Cardiac septum (tissue), 1 donor: ENCODE measurements around the gene TCERG1. TPM values are rescaled to one million over a fixed set of nuclear protein-coding genes. Genes with fewer than 3 reads are reported as not detected.

Source experiments
- DNase-seq: peaks from one replicate; pipeline ENCODE4 v3.0.0-alpha.2; 2020; ENCODE audit warnings: low spot score
- intact Hi-C: fragments of 100-400 bp; cut with DNase I; formaldehyde crosslinking; loops from one replicate; pipeline ENCODE4 v1.14.0; 2022
- total RNA-seq: library from RNA; stranded (reverse); fragmentation: NEBNext Ultra II Directional; extraction: Animal tissue kit (Norgen Biotek cat#: 25700); gene quantifications from one replicate; pipeline ENCODE4 v1.2.1, GENCODE V29; 2021
- donor health status: DM: no; HTN: no; CAD: no.

TCERG1 gene
- total RNA-seq, 1 donor from 2014 or later, result 33.2 TPM

DNA sequence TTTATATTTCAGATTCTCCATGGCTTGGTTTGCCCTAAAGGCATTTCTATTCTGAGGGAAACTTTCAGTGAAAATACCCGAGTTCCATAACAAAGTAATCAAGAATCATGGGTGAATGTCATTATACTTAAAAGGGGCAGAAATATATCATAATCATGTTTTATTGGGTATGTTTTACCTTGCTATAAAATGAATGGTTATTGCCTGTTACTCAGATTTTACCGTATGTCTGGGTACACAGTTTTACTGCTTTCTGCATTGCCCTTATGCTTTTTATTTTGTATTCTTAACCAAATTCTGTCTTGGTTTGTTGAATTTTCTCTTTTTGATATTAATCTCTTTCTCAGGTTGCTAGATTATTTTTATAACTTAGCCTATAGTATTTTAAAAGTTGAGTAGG, 66.3 kb downstream of the TCERG1 start:
- intact Hi-C loops, result no loop called here
- no peak for DNase-seq

DNA sequence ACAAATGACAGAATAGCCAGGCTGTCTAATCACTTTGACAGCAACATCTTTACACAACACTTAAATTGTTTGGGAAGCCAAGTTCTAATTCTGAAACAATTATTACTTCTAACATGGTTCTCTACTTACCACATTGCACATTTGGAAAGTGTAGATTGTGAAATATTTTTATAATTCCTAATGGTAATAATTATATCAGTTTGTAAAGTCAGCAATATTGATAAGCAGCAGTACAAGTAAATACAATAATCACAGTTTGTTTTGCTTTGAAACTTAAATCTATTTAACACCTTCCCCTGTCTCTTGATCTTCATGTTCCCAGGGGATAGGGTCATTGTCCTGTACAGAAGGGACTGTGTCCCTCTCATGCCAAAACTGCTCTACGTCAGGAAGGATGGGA, 67.4 kb downstream of the TCERG1 start:
- intact Hi-C loops, result no loop called here

DNA sequence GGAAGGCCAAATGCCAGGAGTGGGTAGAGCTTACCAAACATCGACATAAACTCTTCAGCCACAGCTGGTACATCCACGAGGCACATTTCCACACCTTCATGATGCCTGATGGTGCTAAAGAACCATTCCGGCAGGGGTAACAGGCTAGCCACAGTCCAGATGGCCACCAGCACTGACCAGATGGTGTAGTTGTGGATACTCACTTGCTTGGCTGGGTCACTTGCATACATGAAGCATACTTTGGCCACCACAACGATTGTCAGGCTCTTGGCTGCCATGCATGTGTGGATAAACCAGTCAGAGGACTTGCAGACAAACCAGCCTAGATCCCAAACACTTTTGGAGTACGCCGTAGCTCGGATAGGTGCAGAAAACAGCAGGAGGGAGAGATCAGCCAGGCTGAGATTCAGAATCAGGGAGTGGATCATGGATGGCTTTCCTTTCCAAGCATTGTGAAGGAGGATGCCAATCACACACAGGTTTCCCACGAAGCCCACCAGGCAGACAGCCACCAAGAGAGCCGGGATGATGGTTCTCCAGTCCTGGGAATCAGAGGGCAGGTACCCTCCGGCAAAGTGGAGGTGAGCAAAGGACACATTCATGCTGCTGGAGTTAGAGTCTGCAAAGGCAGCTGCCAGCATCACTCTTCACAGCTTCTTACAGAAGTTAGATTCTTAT, 68.5 kb downstream of the TCERG1 start:
- DNase-seq, result no peak

More for the DNA sequence above, 67.4 kb downstream of the TCERG1 start:
- no peak for DNase-seq

DNA sequence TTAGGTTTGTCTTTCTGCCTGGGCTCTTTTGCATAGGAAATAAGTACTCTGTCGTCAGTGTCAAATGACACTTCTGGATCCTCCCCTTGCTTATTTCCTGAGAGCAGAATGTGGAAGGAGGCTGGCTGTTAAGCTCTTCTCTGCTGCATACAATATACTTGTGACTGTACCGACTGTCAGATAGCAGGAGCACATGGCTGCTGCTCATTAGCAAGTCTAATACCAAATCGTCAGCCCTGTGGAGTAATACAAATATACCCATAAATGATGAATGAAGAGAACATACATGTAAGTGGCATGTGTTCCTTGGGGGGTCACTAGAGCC, 69.0 kb downstream of the TCERG1 start, which contains the start of gene GPR151:
Gene GPR151, minus strand, starts transcription at position 40 of the 325 bp plus-strand sequence. CDS start 77 bp downstream, outside the sequence.
- intact Hi-C loops, result no loop called here
- DNase-seq, result no peak

More for the DNA sequence above, 68.5 kb downstream of the TCERG1 start:
- intact Hi-C loops, result no loop called here

DNA sequence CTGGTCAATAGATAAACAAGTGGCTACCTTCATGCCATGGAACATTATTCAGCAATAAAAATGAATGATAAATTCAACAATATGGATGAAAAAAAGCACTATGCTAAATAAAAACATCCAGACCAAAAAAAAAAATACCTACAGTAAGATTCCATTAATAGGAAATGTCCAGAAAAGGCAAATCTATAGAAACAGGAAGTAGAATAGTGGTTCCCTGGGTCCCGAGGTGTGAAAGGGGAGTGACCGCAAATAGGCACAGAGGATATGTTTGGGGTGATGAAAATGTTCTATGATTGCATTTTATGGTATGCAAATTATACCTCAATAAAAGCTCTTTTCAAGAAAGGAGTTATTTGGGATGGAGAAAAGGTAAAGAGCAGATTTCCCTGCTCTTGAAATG, 72.4 kb downstream of the TCERG1 start:
- intact Hi-C loops, result no loop called here
- no peak for DNase-seq

DNA sequence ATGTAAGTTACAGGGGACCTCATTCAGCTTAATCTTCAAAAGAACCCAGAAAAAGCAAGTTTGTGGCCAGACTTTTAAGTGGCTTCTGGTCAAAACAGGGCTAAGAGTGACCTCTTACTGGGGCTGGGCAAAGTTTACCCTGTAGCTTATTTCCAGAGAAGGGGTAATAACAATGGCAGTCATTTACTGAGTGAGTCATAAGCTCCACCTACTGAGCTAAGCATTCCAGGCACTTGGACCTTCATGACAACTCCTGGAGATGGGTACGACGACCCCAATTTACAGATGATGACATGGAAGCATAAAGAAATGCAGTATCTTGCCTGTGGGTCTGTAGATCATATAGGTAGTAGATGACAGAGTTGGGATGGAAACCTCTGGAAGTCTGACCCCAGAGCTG, 73.6 kb downstream of the TCERG1 start:
- intact Hi-C loops, result no loop called here
- DNase-seq, result no peak

DNA sequence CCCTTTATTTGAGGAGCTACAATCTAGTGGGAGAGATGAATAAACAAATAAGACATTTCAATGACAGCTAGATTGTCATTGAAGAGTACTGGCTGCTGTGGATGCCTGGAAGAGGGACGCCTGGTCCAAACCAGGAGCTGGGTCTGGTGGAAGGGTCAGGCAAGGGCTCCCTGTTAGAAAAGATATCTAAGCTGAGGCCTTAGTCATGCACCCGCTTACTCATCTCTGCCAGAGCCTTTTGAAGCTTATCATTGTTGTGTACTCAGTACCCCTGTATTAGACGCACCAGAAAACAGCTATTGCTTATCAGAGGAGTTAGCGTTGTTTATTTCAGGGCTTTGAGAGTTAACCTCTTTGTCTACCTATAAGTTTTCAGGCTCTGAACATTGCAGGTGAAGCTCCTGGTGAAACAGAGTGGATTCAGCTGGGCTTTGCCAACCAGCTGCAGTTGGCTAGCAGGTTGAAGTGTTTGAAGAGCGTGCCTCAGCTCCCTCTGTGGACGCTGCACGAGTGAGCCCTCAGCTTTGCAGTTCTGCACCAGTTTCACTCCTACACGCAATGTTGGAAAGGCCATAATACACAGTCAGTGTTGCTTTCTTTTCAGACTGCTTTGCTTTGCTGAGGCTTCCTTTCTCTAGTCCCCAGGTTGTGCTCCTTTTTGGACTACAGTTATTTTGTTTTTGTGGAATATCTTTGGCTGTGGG, 74.4 kb downstream of the TCERG1 start:
- DNase-seq, result no peak
- intact Hi-C loops, result no loop called here

DNA sequence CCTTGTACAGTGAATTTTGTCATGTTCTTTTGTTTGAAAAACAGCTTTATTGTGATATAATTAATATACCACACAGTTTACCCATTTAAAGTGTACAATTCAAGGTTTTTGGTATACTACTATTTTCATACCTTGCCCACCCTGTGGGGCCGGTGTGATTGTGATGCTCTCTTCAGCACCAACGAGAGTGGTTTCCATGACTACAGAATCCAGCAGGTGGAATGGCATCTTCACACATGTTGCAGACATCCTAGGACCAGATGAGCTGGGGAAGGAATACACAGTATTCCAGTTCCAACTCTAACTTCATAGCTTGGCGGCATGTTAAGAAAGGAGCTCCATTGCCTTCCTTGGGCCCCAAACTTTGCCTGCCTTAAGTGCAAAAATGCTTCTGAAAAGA, 76.6 kb downstream of the TCERG1 start:
- no peak for DNase-seq
- intact Hi-C loops, result no loop called here

DNA sequence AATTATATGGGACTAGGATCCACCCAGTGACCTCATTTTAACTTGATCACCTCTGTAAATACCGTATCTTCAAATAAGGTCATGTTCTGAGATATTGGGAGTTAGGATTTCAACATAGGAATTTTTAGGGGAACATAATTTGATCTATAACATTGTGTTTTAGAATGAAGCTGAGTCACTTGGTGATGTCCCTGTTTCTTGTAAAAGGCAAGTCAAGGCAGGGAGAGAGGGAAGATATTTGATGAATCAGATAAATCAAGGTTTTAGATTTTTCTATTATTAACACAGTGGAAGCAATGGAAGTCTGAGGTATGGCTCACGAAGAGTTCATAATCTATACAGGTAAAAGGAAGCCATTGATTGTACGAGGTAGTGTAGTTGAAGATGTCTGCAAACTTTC, 80.7 kb downstream of the TCERG1 start:
- no peak for DNase-seq
- intact Hi-C loops, result no loop called here

DNA sequence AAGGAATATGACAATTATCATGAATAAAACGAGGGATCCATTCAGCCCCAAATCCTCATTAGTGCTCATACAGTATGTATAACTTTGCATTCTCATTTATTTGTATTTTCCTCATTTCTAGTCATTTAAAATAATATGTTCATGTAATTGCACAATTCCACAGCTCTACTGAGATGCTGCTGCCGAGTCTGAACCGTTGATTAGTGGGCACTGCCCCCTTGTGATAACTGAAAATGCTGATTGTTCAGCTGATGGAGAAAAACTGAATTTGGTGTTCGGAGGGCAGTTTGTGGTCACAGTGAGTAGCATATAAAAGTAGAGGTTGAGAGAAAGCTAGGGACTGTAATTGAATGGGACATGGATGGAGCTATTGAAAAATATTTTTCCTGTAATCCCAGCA, 81.1 kb downstream of the TCERG1 start:
- no peak for DNase-seq
- intact Hi-C loops, result no loop called here

DNA sequence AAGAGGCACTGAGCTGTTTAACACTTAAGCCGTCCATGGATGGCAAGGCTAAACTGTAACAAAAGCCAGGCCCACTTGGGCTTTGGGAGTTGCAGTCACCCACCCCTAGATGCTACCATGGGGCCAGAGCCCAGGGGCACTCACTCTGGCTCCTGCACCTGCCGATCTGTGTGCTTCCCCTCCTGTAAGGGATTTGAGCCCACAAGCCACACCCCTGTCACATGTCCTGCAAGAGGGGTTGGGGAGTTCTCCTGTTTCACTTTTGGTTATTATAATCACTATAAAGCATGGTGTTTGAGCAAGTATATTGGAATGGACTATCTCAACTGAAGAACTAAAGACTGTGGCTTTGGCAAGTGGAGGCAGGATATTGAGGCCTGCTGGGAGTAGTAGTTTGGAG, 82.9 kb downstream of the TCERG1 start:
- no peak for DNase-seq
- intact Hi-C loops, result no loop called here

DNA sequence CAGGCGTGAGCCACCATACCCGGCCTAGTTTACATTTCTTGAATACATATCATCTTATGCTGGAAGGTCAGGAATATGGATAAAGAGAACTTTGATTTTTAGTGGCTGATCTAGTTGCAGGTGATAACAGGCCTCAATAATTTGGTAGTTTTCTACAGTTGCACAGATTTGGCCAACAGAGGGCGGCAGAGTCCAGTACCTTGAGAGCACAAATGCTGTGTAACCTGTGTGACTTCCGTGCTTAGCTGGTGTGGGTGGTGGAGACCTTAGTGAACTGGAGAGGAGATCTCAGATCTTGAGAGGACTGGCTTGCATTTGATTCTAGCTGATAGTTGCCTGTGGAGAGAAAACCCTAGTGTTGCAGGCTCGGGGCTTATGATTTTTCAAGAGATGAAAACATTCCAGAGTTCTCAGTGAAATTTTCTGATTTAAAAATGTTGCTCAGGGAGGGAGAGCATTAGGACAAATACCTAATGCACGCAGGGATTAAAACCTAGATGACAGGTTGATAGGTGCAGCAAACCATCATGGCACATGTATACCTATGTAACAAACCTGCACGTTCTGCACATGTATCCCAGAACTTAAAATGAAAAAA, 86.2 kb downstream of the TCERG1 start:
- no peak for DNase-seq
- intact Hi-C loops, result no loop called here

DNA sequence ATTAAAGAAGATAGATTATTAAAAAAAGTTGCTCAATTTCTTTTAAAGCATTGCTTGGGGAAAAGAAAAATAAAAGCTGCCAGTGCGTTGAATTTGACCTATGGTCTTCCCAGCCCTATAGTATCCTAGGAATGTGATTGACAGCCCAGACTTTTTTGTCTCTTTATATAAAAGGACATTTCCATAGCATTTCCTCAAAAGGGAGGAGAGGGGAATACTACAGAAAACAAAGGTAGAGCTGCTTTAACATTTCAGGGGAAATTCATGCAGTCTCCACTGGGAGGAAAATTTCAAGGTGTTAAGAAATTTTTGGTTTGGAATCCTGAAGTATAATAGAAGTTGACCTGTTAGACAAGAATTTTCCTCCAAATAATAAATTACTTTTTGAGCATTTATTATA, 86.7 kb downstream of the TCERG1 start:
- DNase-seq, result no peak
- intact Hi-C loops, result no loop called here

DNA sequence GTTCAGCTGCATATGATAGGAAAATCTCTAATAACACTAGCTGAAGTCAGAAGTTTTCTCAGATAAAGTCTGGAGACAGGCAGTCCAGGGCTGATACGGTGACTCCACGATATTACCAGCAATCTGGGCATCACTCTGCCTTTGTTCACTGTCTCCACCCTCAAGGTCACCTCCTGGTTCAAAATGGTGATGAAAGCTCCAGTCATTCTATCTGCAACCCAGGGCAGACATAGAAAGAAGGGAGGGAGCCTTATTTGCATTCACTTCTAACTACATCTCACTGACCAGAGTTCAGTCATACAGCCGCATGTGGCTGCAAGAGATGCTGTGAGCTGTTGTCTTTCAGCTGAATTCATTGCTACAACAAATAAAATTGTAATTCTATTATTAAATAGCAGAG, 91.3 kb downstream of the TCERG1 start:
- intact Hi-C loops, result no loop called here
- DNase-seq, result no peak

DNA sequence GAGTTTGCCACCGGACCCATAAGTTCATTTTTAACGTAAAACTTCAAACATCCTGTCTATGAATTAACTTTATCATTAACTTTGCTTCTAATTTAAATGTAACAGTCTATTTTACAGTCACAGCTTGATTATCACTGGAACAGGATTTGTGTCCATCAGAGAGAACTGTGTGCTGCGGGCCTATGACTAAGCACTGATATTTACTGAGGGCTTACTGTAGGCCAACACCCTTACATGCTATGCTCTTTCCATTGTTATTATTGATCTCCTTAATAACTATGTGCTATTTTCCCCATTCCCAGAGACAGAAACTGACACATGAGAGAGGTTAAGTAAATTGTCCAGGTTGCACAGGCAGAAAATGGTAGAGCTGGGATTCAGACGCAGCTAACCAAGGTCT, 92.8 kb downstream of the TCERG1 start:
- no peak for DNase-seq
- intact Hi-C loops, result loop anchor here (5.0 kb wide), 1 partner anchor 647 kb away; no protein-coding TSS in a partner anchor

DNA sequence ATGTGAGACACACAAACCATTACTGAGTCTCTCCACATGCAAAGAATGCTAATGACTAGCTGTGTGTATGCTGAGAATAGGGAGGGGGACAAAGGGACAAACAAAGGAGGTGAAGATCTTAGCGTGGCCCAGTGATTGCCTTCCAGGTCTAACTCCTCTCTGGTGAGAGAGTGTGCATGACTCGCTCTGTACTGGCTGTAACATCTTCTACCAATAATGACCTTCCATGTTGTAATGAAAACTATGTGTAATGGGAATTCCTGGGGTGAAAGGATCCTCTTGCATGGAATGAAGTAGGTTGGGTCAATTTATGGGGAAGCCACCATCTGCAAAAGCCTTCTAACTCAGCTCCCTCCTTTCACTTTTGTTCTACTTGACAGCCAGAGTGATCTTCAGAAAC, 93.3 kb downstream of the TCERG1 start:
- intact Hi-C loops, result loop anchor here (5.0 kb wide), 1 partner anchor 647 kb away; no protein-coding TSS in a partner anchor
- no peak for DNase-seq

DNA sequence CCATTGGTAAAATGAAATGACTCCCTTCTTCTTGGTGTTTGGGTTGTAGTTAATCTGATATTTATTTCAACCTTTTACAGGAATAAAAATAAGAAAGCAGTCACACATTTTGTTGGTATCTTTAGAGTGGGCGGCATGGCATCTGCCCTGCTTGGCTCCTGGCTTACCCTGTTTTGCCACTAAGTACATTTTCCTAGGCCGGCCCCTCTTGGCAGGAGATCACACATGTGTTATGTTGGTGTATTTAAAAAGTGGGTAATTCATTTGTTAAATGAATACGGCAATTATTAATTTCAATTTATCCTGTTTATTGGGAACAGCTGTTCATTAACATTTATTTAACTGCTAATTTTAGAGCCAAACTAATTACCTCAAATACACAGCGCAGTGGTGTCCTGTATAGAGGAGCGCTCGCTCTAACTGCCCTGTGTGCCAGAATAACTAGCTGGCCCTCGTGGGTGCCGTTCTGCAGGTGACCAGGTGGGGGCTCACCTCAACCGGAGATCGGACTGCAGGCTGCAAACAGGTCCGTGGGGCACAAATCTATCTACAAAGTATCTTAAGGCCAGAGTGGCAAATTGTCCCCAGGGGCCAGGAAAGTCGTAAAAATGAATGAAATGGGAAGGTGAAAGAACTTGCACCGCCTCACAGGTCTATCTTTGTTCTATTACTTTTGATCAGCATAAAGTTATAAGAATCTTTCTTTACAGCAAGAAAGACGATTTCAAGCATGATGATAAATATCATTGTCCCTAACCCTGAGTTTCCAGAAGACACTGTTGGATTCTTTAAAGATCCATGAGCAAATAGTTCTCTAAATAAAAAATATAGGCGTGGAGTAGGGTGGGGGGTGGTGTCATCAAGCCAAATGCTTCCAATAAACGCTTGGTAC, 95.1 kb downstream of the TCERG1 start:
- DNase-seq, result no peak
- intact Hi-C loops, result loop anchor here (2.0 to 5.0 kb wide), 2 partner anchors 425 to 645 kb away; no protein-coding TSS in a partner anchor

DNA sequence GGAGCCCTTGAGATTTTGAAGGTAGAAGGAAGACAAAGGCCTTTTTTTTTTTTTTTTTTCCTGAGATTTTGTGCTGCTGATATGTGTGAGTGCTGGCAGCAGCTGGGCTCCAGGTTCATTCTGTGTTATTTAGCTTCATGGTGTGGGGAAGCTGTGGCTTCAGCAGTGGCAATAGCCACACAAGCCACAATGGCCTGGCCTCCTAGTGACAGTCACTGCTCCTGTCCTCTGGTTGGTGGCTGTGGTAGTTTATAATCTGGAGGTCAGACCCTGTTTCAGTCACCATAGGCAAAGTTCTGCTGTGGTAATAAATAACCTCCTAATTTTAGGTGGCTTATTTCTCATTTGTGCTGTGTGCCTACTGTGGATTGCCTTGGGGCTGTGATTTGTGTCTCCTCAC, 97.1 kb downstream of the TCERG1 start:
- intact Hi-C loops, result loop anchor here (5.0 kb wide), 1 partner anchor 643 kb away; no protein-coding TSS in a partner anchor
- DNase-seq, result no peak

DNA sequence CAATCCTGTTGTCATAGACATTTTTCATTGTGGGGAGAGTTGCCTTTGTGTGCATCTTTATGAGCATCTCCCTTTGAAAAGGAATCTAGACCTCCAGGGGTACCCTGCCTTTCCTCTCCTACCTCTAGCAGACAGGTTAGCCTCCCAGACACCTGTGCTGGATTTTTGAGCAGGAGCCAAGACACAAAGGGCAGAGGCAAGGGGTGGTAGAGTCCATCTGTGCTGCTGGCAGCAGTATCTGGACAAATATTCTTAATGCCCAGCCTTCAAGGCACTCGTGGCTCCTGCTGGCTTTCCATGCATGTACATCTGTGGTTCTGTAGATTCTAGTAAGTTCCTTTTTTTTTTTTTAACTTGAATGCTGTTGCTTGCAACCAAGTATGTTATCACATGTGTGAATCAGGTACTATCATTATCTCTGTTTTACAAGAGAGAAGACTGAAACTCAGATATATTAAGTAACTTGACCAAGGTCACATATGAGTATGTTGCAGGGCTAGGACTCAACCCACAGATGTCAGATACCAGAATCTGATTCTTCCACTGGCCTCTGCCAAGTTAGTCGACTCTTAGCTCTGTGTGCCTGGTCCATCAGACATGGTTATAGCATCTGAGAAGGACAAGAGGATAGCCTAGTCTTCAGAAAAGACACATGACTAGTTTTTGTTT, 101.8 kb downstream of the TCERG1 start:
- DNase-seq, result no peak
- intact Hi-C loops, result no loop called here
